Spinal cord (tissue), 10 donors: Measurements from ENCODE around the gene KRTAP10-7. TPM values are rescaled to one million over a fixed set of nuclear protein-coding genes. Genes with fewer than 3 reads are reported as not detected.
"Not testable (repeated sequence)": the region's sequence is repeated elsewhere in the genome, so short reads cannot be mapped to it uniquely, and the experiment has no call there.

ENCODE experiments used
- DNase-seq, 6 donors: peaks; one replicate each; pipeline versions ENCODE4 v3.0.0 to v3.0.0-alpha.2; 2013 to 2015; ENCODE audit warnings: low spot score in 6 of 6, low read depth in 4 of 6
- H3K27ac ChIP-seq: one replicate; pipeline ENCODE4 v1.5.1; 2013; ENCODE audit warnings: low read depth, low read length, control low read depth
- H3K27me3 ChIP-seq: one replicate; pipeline ENCODE4 v1.6.1; 2013; ENCODE audit warnings: low read length; ENCODE audit not compliant: control insufficient read depth, insufficient read depth
- H3K36me3 ChIP-seq: one replicate; pipeline ENCODE4 v1.6.1; 2013; ENCODE audit warnings: low read length; ENCODE audit not compliant: control insufficient read depth, insufficient read depth
- H3K4me1 ChIP-seq: one replicate; pipeline ENCODE4 v1.6.1; 2013; ENCODE audit warnings: low read length; ENCODE audit not compliant: control insufficient read depth, insufficient read depth
- H3K4me3 ChIP-seq: one replicate; pipeline ENCODE4 v1.5.1; 2013; ENCODE audit warnings: low read depth, low read length, control low read depth
- H3K9me3 ChIP-seq: one replicate; pipeline ENCODE4 v1.6.1; 2013; ENCODE audit warnings: low read length; ENCODE audit not compliant: control insufficient read depth, insufficient read depth
- WGBS: methylation state at CpG from one replicate; pipeline ENCODE4 v1.1.5; 2013; ENCODE audit warnings: missing lambda C conversion rate; ENCODE audit not compliant: insufficient coverage; 5-methylcytosine and 5-hydroxymethylcytosine counted together
- polyA plus RNA-seq, 2 donors: library from polyadenylated mRNA; unstranded; fragments of 120-200 nt; gene quantifications; one replicate each; pipeline ENCODE4 v1.2.1, GENCODE V29; 2013; ENCODE audit not compliant: insufficient read length in 2 of 2
- total RNA-seq, 2 donors: library from RNA; depleted of rRNA in 1 of 2; stranded (reverse); fragments of 120-200 nt in 1 of 2; fragments of >200 nt in 1 of 2; gene quantifications; one replicate each; pipeline versions ENCODE4 v1.2.3 to v1.2.4, GENCODE V29; 2013 to 2014
- donor health status: healthy.

KRTAP10-7 gene
- total and polyA plus RNA-seq, 4 donors = not detected

- no peak overlapping the region for H3K27ac ChIP-seq
- DNase-seq = no peak
- no peak overlapping the region for H3K4me3 ChIP-seq
- H3K36me3 ChIP-seq = no peaks in the 10 kb centered on the region
- no peaks in the 10 kb centered on the region for H3K9me3 ChIP-seq
- 53% methylated on average over 7 of the region's 8 CpGs for WGBS
- no peaks in the 10 kb centered on the region for H3K4me1 ChIP-seq
- H3K27me3 ChIP-seq = no peaks in the 10 kb centered on the region
Observed at GRCh38 chr21:44617071-44617501, 16.7 kb downstream of the KRTAP10-7 start.

- no CpG with 5 or more reads among the region's 4 CpGs for WGBS
- H3K36me3 ChIP-seq = no peaks in the 10 kb centered on the region
- H3K4me3 ChIP-seq = no peak overlapping the region
- DNase-seq = no peak
- no peak overlapping the region for H3K27ac ChIP-seq
- H3K9me3 ChIP-seq = peaks cover 4% of the 10 kb centered on the region
- no peaks in the 10 kb centered on the region for H3K4me1 ChIP-seq
- H3K27me3 ChIP-seq = no peaks in the 10 kb centered on the region
Observed at GRCh38 chr21:44618504-44618903, 18.1 kb downstream of the KRTAP10-7 start.

DNA sequence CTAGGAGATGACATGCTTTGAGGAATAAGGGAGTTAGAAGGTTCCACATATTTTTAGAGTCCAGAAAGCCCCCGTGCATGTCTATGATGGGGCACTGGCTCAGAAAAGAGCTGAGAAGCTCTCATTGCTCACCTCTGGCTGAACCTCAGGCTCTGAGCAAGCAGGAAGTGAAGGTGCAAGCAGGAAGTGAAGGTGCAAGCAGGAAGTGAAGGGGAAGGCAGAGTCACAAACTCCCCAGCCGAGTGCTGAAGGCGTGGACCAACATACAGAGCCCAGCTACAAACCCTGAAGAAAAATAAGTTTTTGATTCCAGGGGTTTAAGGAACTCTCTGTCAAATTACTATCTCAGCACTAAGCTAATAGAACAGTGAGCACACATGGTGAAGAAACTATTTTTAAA lies 18.5 kb downstream of the KRTAP10-7 start:
- no peak overlapping the region for H3K4me3 ChIP-seq
- H3K4me1 ChIP-seq = no peaks in the 10 kb centered on the region
- no peaks in the 10 kb centered on the region for H3K36me3 ChIP-seq
- H3K27me3 ChIP-seq = no peaks in the 10 kb centered on the region
- DNase-seq = no peak
- peaks cover 5% of the 10 kb centered on the region for H3K9me3 ChIP-seq
- no peak overlapping the region for H3K27ac ChIP-seq
- 86% methylated on average over 1 of the region's 3 CpGs for WGBS

DNA sequence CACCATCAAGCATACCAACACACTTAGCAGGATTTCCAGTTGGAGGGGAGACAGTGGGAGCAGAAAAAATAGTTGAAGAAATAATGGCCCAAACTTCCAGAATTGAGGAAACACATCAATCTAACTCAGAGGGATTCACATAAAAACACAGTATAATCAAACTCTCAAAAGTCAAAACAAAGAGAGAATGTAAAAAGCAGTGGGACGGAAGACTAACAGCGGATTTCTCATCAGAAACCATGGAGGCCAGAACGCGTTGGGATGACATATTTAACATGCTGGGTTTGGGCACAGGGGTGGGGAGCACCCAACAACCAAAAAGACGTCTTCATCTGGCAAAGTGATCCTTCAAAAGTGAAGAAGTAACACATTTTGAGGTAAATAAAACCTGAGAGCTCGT lies 19.5 kb downstream of the KRTAP10-7 start:
- Histone ChIP-seq H3K27me3 (no peaks in the 10 kb centered on the region), H3K4me1 (no peaks in the 10 kb centered on the region), H3K36me3 (no peaks in the 10 kb centered on the region), H3K9me3 (peaks cover 5% of the 10 kb centered on the region), H3K4me3 (no peak overlapping the region), H3K27ac (no peak overlapping the region)
- 82% methylated on average over 5 of the region's 6 CpGs for WGBS
- no peak for DNase-seq

GRCh38 chr21:44623575-44623974 lies 23.2 kb downstream of the KRTAP10-7 start:
- H3K36me3 ChIP-seq = no peaks in the 10 kb centered on the region
- H3K9me3 ChIP-seq = peaks cover 5% of the 10 kb centered on the region
- no peak overlapping the region for H3K4me3 ChIP-seq
- H3K27me3 ChIP-seq = no peaks in the 10 kb centered on the region
- H3K4me1 ChIP-seq = peaks cover 3% of the 10 kb centered on the region
- H3K27ac ChIP-seq = no peak overlapping the region
- DNase-seq = no peak

- Histone ChIP-seq H3K9me3 (peaks cover 7% of the 10 kb centered on the region), H3K4me1 (peaks cover 3% of the 10 kb centered on the region), H3K4me3 (no peak overlapping the region), H3K36me3 (no peaks in the 10 kb centered on the region), H3K27ac (no peak overlapping the region), H3K27me3 (no peaks in the 10 kb centered on the region)
- WGBS = 92% methylated on average over 2 of the region's 7 CpGs
- no peak for DNase-seq
Observed at GRCh38 chr21:44625756-44626155, 25.4 kb downstream of the KRTAP10-7 start.

DNA sequence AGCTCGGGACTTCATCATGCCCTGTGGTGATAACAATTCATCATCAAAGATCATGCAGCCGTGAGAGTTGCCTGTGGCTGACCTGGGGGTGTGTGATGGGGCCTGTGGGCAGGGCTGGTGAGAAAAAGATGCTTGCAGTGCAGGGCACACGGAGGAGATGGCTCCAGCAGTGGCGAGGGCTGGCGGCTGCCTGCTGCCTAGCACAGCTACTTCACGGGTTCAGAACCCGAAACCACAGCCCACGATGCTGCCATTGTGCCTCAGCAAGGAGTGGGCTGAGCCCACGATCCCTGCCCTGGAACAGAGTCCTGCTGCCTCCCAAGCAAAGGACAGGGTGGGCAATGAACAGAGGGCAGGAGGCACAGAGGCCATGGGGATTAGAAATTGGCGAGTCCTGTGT lies 25.9 kb downstream of the KRTAP10-7 start:
- Histone ChIP-seq H3K27me3 (no peaks in the 10 kb centered on the region), H3K9me3 (peaks cover 7% of the 10 kb centered on the region), H3K4me1 (peaks cover 3% of the 10 kb centered on the region), H3K4me3 (no peak overlapping the region), H3K36me3 (no peaks in the 10 kb centered on the region), H3K27ac (no peak overlapping the region)
- 78% methylated on average over 10 of the region's 10 CpGs for WGBS
- no peak for DNase-seq

GRCh38 chr21:44626673-44627143 lies 26.3 kb downstream of the KRTAP10-7 start, which contains the start of gene KRTAP10-9:
TSS of gene KRTAP10-9 (plus strand) at chr21:44627093. CDS start at chr21:44627172, 79 bp downstream.
- H3K27ac ChIP-seq = no peak within 1 kb of the TSS
- no peak for DNase-seq
- peaks cover 9% of the 10 kb centered on the region for H3K9me3 ChIP-seq
- WGBS = 68% methylated on average over 7 of the region's 7 CpGs
- H3K27me3 ChIP-seq = no peaks in the 10 kb centered on the region
- H3K4me1 ChIP-seq = peaks cover 3% of the 10 kb centered on the region
- no peaks in the 10 kb centered on the region for H3K36me3 ChIP-seq
- no peak within 1 kb of the TSS for H3K4me3 ChIP-seq

DNA sequence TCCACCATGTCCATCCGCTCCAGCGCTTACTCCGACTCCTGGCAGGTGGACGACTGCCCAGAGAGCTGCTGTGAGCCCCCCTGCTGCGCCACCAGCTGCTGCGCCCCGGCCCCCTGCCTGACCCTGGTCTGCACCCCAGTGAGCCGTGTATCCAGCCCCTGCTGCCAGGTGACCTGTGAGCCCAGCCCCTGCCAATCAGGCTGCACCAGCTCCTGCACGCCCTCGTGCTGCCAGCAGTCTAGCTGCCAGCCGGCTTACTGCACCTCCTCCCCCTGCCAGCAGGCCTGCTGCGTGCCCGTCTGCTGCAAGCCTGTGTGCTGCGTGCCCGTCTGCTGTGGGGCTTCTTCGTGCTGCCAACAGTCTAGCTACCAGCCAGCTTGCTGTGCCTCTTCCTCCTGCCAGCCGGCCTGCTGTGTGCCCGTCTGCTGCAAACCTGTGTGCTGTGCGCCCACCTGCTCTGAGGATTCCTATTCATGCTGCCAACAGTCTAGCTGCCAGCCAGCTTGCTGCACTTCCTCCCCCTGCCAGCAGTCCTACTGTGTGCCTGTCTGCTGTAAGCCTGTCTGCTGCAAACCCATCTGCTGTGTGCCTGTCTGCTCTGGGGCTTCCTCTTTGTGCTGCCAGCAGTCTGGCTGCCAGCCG lies 26.9 kb downstream of the KRTAP10-7 start:
- not testable (repeated sequence) for H3K36me3 ChIP-seq, DNase-seq, H3K4me3 ChIP-seq, H3K4me1 ChIP-seq, H3K27ac ChIP-seq, H3K27me3 ChIP-seq
- WGBS = 72% methylated on average over 15 of the region's 20 CpGs
- peaks cover 12% of the 10 kb centered on the region for H3K9me3 ChIP-seq

DNA sequence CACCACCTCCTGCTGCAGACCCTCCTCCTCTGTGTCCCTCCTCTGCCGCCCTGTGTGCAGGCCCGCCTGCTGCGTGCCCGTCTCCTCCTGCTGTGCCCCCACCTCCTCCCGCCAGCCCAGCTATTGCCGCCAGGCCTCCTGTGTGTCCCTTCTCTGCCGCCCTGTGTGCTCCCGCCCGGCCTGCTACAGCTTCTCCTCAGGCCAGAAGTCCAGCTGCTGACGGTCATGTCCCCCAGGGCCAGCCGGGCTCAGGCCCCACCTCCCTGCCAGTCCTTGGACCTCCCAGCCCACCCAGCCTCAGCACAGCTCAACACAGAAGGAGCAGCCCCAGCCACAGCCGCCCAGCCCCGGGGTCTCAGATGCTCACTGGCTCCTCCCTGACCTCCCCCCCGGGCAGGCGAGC lies 27.4 kb downstream of the KRTAP10-7 start:
- H3K27ac ChIP-seq, H3K36me3 ChIP-seq, H3K4me3 ChIP-seq, H3K27me3 ChIP-seq, H3K4me1 ChIP-seq, DNase-seq: not testable (repeated sequence)
- peaks cover 12% of the 10 kb centered on the region for H3K9me3 ChIP-seq
- 48% methylated on average over 10 of the region's 15 CpGs for WGBS
